Measurements from ENCODE around the gene ZBTB18.

Gene ZBTB18

DNA sequence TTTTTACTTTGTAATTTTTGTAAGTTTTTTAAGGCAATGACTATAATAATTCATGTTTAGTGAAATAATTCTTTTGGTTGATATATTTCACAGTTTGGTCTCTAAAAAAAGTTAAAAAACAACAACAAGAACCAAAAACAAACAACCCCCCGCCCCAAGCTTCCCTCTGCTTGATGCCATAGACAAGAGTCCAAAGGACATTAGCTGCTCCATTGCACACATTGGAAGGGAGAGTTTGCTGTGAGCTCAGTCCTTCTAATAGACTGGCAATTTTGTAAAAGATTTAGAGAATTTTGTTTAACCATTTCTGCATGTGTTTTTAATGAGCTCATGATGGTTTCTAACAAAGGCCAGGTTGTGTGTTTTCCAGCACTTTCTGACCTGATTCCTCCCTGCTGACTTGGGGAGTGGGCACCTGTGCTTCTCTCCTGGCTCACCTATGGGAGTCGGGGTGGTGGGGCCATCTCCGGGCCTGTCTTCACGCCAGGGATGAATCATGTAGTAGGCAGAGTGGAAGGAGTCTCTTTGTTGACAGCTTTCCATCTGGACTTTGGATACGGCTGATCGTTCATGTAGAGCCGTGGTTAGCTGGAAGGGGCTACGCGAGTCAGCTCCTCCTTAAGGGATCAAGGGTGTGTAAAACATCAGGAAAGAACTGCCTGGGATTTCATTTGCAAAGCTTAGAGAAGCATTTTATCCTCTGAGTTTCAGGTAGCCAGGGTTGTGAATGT lies 14.1 kb downstream of the ZBTB18 start:
- no peak for DNase-seq

DNA sequence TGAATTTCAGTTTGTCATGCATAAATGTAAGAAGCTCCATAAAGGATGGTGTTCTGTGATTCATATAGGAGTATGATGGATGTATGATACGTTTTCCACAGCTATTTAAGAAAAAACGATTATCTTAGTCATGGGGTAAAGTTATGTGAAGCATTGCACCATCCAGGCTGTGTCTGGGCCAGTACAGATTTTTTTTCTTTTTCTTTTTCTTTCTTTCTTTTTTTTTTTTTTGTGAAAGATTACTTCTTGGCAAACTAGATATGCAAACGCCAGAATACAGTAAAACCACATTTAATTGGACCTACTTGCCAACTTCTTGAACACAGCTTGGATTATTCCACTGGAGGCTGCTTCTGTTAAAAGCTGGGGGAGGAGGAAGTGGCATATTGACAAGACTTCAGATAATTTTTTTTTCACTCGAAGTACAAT lies 14.9 kb downstream of the ZBTB18 start:
- DNase-seq, result no peak

DNA sequence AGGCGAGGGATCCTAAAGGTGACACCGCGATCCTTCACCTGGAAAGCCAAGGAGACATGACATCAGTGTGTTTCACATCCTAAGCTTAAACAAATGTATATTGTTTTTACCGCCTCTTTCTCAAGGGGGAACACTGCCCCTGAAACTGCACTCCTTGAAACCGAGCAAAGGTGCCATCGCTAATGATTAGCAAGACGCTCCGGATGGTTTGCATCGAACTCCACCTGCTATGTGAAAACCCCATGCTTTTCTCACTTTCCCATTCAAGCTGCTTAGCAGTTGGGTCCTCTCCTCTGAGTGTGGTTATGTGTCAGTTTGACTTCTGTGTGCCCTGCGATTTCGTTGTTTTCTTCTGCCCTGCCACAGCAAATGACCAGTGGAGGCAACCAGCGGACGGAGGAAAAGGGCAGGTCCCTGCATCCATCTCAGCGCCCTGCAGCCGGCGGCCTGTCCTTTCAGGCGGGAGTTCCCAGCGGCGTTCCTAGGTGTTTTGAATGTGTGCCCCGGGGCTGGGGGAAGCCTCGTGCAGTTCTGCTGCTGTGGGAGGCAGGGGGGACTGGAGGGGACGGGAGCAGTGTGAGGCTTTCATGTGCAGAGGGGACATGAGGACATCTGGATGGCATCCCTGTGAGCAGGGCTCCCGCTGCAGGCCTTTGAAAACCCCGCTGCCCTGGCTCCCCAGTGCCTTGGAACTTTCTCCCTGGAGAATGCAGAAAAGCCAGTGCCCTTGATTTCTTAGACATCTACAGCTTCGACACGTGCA lies 16.1 kb downstream of the ZBTB18 start:
- DNase-seq, result no peak

DNA sequence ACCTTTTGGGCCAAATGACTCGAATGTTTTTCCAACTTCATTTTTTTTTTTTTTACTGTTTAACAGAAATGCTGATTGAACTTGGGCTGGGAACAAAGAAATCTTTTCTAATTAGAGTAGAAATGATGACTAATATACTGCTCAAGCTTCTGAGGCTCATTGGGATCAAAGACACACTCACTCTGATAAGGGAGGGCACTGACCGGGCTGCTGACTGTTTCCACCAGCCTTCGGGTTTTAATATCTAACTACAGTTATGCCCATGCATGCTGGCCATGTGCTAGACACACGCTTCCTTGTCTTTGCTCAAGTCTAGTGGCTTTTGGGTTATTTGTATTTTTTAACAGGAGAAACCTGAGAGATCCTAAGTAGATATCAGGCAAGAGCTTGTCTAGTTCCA lies 16.8 kb downstream of the ZBTB18 start:
- no peak for DNase-seq

DNA sequence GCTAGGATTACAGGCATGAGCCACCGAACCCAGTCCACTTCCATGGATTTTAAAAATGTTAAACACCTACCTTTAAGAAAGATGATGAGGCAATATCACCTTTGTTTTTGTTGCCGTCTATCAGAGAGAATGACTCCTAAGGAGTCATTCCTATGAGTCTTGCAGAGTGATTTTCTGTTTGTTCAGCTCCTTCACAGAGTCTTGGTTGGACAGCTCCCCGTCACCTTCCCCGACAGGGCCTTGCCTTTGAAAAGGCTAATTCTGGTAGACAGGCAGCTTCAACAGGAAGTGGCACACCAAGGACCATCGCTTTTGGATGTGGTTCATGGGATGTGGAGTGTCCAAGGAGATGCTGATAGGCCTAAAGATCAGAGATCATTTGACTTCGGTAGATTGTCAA lies 17.5 kb downstream of the ZBTB18 start:
- no peak for DNase-seq

DNA sequence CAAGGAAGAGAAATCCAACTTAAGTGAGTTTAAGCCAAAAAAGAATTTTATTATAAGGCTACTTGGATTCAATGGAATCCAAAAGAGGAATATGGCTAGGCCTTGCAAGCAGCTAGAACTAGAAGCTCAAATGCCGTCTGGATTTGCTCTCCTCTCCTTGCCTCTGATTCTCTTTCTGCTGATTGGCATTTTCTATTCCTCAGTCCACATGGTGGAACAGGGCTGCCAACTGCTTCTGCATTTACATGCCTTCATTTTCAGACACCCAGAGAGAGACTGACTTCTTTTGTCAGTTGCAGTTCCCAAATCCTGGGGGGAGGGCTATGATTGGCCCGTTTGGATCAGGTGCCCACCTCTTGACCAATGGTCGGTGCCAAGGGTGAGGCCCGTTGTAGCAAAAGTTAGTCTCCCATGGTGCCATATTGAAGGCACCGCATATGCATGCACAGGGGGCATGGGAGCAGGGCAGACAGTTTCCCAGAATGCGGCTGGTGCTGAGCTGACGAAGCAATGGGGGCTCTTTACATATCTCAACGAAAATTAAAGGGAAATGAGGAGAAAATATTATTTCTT lies 18.3 kb downstream of the ZBTB18 start:
- DNase-seq, result no peak

DNA sequence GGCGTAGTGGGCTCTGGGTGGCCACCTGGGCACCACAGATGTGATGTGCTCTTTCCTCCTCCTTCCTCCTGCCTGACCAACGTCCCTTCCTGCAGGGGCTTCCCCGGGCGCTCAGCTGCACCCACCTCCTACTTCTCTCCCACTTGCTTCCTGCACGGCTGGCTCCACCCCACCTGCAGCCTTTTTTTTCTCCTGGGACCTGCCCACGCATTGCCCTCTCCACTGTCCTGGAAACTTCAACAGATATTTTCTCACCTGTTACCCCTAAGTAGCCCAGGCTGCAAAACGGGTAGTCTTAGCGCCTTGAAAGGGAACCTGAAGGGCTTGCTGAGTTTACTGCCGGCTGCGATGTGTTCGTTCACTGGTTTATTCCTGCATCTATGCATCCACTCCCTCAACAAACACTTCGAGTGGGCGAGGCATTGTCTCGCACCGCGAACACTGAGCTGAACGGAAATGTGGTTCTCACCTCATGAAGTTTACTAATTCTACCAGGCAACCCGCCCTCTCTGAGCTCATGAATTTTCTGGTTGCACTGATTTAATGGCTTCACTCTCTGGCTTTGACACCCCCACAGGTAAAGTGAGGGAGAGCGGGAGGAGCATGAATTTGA lies 23.6 kb downstream of the ZBTB18 start:
- DNase-seq, result peak; percentile 66

DNA sequence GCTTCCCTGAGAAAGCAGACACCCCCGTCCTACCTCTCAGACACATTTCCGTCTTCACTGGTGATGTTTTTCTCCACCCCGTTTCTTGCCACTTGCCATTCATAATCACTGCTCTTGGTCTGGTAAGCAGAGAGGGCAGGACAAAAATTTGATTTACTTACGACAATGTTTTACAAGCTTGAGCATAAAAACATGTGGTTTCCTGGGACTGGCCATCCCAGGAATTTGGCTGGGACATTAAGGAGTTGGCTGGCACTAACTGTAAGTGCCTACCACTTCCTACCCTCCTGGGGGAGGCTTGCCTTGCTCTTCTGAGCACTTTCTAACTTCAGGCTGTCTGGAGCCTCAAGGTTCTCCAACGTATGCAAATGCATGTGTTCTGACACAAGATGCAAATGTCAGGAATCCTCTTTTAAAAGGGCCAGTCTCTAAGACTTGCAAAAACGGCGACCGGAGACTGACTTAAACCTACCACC lies 24.2 kb downstream of the ZBTB18 start:
- DNase-seq, result no peak

DNA sequence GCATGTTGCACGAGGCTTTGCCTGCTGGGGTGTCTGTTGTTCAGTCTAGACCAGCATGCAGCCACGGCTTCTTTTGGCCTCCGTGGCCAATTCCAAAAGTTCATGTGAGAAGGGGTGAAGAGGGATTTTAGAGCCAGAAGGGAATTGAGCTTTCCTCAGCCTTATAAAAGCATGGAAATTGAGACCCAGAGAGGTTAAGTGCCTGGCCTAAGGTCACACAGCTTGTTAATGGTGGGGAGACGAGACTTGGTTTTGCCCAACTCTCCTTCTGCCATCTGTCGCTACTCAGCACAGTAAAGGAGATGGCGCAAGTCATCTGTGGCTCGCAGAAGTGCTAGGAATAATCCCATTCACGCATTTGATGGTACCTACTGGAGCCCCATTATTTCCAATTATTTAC lies 25.7 kb downstream of the ZBTB18 start:
- no peak for DNase-seq

DNA sequence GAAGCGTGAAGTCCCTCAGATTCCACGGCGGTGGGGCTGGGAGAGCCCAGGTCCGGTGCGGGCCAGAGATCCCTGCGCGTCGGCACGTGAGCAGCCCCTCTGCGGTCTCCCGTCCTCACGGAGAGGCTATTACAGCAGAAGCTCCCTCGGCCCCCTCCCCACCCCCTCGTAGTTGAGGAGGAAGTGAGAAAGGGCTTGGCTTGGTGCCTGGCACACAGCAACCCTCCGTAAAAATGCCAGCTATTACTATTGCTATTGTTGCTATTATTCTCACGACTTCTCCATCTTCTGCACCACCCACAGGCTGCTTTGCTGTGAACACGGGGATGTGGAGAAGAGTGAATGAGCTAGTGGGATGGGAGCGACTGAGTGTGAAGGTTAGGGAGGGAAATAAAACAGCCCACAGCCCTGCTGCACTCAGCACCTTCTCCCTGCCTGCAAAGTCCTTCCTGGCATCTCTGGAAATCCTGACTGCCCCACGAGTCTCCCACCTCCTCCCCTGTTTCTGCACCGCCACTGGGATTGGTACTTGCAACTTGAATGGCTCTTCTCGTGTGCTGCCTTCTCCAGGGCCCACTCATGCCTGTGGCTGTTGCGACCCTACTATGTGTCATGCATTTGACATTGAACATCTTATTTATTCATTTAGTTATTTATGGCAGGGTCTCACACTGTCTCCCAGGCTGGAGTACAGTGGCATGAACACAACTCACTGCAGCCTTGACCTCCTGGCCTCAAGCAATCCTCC lies 26.6 kb downstream of the ZBTB18 start:
- DNase-seq, result no peak

DNA sequence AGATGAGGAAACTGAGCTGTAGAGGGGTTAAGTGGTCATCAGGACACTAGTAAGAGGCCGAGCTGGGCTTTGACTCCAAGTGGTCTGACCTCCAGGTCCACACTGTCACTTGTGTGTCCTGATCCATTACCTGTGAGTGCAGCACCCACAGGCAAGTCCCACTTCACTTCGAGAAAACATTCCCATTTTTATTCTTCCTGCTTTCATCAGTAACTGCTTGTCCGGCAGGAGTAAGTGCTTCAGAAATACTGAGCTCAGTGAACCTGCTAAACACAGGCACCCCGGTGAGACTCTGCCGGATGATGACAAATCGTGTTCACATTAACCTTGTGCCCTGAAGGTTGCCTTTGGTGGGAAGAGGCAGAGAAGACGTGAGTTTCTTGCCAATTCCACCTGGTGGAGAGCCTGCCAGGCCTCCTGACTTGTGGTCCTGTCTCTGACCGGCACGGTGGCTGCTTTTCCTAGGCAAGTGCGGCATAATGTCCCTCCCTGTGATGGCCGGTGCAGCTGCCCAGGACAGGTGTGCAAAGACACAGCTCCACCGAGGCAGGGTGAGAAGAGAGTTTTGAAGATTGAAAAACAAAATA lies 29.4 kb downstream of the ZBTB18 start:
- DNase-seq, result no peak

DNA sequence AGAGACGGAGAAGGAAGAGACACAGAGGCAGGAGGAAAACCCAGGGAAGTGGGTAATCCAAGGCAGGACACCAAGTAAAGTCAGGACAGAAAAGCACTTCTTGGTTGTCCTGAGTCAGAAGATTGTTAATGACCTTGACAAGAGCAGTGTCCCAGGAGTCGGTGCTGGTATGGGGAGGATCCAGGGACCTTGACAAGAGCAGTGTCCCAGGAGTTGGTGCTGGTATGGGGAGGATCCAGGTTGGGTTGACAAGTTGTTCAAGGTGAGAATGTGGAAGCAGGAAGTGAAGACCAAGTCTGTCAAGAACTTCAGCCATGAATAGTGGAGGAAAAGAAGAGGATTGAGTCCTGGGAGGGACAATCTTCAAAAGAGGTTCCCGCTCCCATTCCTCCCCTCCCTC lies 31.9 kb downstream of the ZBTB18 start:
- DNase-seq, result no peak

DNA sequence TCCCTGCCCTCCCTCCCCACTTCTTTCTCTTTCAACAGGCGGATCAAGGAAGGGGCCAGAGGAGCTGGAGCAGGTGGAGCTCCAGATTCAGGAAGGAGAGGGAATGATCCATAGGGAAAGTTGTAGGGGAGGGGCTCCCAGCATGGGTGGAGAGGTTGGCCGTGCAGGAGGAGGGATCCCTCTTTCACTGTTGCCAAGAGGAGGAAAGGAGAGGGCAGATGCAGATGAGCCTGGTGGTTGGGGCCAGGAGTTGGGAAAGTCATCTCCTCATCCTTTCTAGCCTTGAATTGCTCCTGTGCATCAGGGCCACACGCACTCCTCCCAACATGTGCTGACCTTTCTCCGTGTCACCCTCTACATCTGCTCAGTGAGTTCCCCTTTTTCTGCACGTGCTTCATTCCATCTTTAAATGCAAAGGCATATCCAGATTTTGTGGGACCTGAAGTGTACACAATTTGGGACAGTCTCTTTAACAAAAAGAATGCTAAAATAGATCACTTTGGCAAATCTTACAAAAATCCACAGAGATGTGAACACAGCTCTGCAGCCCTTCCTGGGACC lies 32.4 kb downstream of the ZBTB18 start:
- no peak for DNase-seq

DNA sequence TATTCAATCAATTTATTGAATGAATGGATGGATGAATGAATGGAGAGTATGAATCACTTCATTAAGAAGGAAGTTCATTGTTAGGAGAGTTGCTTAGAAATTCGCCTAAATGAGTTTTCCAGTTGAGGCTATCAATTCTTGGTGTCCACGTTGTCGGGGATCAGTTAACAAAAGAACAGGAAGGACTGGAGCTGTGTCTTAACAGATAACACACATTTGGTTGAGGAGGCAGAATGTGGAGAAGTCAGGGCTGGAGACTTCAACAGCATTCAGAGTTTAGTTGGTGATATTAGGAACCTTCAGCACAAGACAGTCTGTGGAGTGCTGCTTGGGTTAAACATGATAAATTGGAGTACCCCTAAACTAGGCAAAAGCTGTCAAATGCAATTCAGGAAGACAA lies 33.7 kb downstream of the ZBTB18 start:
- no peak for DNase-seq

DNA sequence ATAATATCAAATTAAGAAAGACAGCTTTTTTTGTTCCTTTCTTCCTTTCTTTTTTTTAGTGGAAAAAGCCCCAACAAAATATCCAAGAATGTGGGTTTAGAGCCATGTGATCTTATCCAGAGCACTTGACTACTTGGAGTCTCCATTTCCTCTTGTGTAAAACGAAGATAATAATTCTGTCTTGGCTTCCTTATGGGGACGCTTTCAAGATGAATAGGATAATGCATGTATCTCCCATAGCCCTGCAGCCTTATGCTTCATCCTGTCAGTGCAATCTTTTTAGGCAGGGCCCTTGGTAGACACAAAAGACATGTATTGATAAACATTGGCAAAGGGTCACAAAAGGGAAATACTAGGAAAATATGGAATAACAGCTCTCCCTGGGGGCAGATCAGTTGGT lies 34.8 kb downstream of the ZBTB18 start:
- no peak for DNase-seq

DNA sequence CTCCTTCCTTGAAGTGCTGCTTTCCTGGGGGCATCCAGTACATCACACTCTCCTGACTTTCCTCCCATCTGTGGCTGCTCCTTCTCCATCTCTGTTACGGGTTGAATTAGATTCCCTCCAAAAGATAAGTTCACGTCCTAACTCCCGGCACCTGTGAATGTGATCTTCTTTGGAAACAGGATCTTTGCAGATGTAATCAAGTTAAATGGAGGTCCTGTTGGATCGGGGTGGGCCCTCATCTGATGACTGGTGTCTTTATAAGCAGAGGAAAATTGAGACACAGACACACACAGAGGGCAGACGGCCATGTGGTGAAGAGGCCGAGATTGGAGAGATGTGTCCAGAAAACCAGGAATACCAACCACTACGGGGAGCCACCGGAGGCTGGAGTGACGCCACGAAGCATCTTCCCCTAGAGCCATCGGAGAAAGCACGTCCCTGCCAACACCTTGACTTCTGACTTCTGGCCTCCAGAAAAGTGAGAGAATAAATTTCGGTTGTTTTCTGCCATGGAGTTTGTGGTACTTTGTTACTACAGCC lies 36.0 kb downstream of the ZBTB18 start:
- DNase-seq, result no peak

DNA sequence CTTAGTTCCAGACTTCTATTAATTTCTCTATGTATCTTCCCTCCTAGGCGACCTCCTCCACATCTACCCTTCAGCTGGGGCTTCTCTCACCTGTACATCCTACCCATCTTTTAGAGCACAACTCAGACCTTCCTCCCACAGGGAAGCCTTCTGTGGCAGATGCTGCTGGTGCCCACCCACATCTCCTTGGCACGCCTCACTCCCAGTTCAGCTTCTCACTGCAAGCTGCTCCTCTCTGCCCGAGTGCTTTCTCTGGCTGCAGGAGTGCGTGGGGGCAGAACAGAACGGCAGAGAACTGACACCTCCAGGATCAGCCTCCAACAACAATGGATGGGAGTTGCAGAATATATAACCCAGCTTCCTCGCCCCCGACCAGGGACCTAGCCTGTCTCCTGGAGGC lies 36.5 kb downstream of the ZBTB18 start:
- DNase-seq, result no peak

DNA sequence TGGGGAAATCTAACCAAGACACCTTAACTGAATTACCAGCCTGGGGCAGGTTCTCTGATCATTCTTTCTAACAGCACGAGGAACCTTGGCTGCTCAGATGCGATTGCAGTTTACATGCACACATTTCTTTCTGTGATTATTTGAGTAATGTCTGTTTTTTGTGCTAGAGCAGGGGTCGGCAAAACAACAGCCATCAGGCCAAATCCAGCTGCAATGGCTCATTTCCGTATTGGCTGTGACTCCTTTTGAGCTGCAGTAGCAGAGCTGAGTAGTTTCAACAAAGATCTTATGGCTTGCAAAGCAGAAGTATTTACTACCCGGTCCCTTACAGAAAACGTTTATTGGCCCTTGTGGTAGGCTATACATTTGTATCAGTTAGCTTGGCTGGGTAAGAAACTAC lies 37.1 kb downstream of the ZBTB18 start:
- DNase-seq, result no peak

DNA sequence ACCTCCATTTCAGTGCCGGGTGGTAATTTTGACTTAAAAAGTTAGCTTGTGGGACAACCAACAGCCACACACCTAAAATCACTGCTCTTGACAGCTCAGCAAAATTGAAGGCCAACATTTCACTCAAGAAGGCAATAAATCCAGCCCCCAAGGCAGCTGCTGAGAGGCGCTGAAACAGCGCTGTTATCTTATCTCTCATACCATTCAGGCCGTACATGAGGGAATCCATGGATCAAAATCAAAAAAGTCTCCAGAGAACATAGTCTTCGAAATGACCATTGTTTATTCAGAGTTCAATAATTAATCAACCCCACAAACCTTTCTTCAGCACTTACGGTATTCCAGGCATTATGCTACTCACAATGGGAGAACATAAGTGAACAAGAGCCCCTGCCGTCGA lies 38.5 kb downstream of the ZBTB18 start:
- no peak for DNase-seq

DNA sequence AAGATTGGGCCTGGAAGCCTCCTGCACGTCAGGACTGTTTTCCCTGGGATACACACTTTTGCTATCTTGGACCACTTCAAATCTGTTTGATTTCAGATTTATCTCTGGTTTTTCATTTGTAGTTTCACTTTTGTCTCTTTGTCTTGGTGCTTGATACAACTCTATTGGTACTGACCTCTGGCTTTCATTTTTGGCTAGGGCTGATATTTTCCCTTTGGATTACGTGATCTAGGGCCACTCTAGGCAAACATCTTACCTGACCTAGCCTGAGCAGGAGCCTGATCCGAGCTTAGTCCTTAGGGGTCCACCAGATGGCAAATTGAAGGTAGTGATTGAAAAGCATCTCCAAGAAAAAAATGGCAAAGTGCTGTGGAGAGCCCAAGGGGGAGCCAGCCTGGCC lies 39.6 kb downstream of the ZBTB18 start:
- no peak for DNase-seq

DNA sequence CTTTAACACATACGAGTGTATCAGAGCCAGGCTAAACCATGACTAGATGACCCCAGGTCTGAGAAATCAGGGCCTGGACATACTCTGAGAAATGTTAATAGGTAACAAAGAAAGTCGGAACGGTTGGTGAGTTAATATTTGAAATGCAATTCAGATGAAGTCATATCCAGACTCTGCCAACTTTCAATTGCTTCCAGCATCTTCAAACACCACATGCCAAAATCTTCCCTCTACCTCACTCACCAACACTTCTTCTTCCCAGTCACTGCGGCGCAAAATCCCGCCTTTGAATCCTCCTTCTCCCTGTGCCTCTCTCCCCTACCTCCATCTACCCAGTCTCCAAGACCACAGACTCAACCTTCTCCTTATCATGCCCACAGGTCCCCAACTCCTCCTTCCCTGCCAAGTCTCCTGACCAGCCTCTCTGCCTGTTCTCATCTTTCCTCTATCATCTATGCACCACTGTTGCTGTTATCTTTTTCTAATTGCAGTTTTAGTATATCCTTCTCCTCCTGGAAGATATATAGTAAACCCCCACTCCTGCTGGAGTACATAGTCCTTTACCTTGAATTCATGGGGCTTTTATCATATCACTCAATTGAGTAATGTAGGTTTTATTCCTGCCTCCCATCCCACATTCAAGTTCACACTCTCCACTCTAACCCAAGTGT lies 41.3 kb downstream of the ZBTB18 start:
- no peak for DNase-seq
